Skeletal muscle cell (primary cell): Measurements from ENCODE around the gene DENND2D.
"Not testable (repeated sequence)": the region's sequence is repeated elsewhere in the genome, so short reads cannot be mapped to it uniquely, and the experiment has no call there.

Source experiments
- DNase-seq: peaks from one replicate; pipeline ENCODE4 v3.0.0-alpha.2; 2010; ENCODE audit warnings: low read depth
- H3K4me3 ChIP-seq: 2 replicates; pipeline ENCODE4 v1.5.1; 2011; ENCODE audit warnings: low read depth, mild to moderate bottlenecking, control low read depth, low read length, moderate library complexity

DENND2D gene

GRCh38 chr1:111223126-111223685 is 22.8 kb upstream of the DENND2D start:
- no peak for DNase-seq
- H3K4me3 ChIP-seq: no peak overlapping the region

GRCh38 chr1:111222308-111223125 is 22.1 kb upstream of the DENND2D start:
- no peak overlapping the region for H3K4me3 ChIP-seq
- no peak for DNase-seq

- H3K4me3 ChIP-seq: no peak overlapping the region
- DNase-seq: no peak
Measured at GRCh38 chr1:111221633-111222291, 21.3 kb upstream of the DENND2D start.

GRCh38 chr1:111221276-111221632 is 20.8 kb upstream of the DENND2D start:
- DNase-seq: no peak
- no peak overlapping the region for H3K4me3 ChIP-seq

- DNase-seq: no peak
- no peak overlapping the region for H3K4me3 ChIP-seq
Measured at GRCh38 chr1:111220302-111220890, 19.9 kb upstream of the DENND2D start.

GRCh38 chr1:111219557-111220286 is 19.3 kb upstream of the DENND2D start:
- DNase-seq: no peak
- H3K4me3 ChIP-seq: no peak overlapping the region

- H3K4me3 ChIP-seq: no peak overlapping the region
- DNase-seq: no peak
Measured at GRCh38 chr1:111218701-111219556, 18.5 kb upstream of the DENND2D start.

- DNase-seq: no peak
- no peak overlapping the region for H3K4me3 ChIP-seq
Measured at GRCh38 chr1:111217183-111217910, 16.9 kb upstream of the DENND2D start.

GRCh38 chr1:111216751-111217150 is 16.3 kb upstream of the DENND2D start:
- no peak overlapping the region for H3K4me3 ChIP-seq
- no peak for DNase-seq

GRCh38 chr1:111215285-111215684 is 14.8 kb upstream of the DENND2D start:
- not testable (repeated sequence) for H3K4me3 ChIP-seq, DNase-seq

GRCh38 chr1:111214884-111215283 is 14.4 kb upstream of the DENND2D start:
- H3K4me3 ChIP-seq: no peak overlapping the region
- DNase-seq: no peak

GRCh38 chr1:111214074-111214801 is 13.8 kb upstream of the DENND2D start:
- no peak overlapping the region for H3K4me3 ChIP-seq
- no peak for DNase-seq

- no peak overlapping the region for H3K4me3 ChIP-seq
- no peak for DNase-seq
Measured at GRCh38 chr1:111213412-111213811, 13.0 kb upstream of the DENND2D start.

GRCh38 chr1:111212634-111213335 is 12.3 kb upstream of the DENND2D start:
- H3K4me3 ChIP-seq: no peak overlapping the region
- no peak for DNase-seq

GRCh38 chr1:111211921-111212320 is 11.5 kb upstream of the DENND2D start:
- DNase-seq: no peak
- H3K4me3 ChIP-seq: no peak overlapping the region

- H3K4me3 ChIP-seq: no peak overlapping the region
- no peak for DNase-seq
Measured at GRCh38 chr1:111209622-111210021, 9.2 kb upstream of the DENND2D start.

GRCh38 chr1:111208921-111209320 is 8.5 kb upstream of the DENND2D start:
- DNase-seq: no peak
- no peak overlapping the region for H3K4me3 ChIP-seq
